ENCODE data around the gene ACTL6B.
A peak's percentile ranks its signal among the peaks of the same experiment; 100 is the strongest.

The ACTL6B gene

GRCh38 chr7:100626530-100627237 lies 29.6 kb downstream of the ACTL6B start:
- DNase-seq, result peak; percentile 77

- DNase-seq, result no peak
Observed at GRCh38 chr7:100626055-100626454, 30.2 kb downstream of the ACTL6B start.

- no peak for DNase-seq
Observed at GRCh38 chr7:100623951-100624824, 32.1 kb downstream of the ACTL6B start.

GRCh38 chr7:100621554-100621953 lies 34.7 kb downstream of the ACTL6B start:
- DNase-seq, result no peak

- no peak for DNase-seq
Observed at GRCh38 chr7:100620804-100621203, 35.4 kb downstream of the ACTL6B start.

GRCh38 chr7:100620239-100620638 lies 36.0 kb downstream of the ACTL6B start:
- no peak for DNase-seq

GRCh38 chr7:100614308-100614861 lies 41.9 kb downstream of the ACTL6B start:
- no peak for DNase-seq

- no peak for DNase-seq
Observed at GRCh38 chr7:100613412-100614175, 42.7 kb downstream of the ACTL6B start.

- no peak for DNase-seq
Observed at GRCh38 chr7:100612730-100613390, 43.4 kb downstream of the ACTL6B start.

GRCh38 chr7:100611983-100612729 lies 44.1 kb downstream of the ACTL6B start, which contains the start of gene MOSPD3:
Gene MOSPD3, plus strand, starts transcription at chr7:100612540. Its CDS starts 252 bp downstream, at chr7:100612792.
- peak; percentile 99 for DNase-seq

GRCh38 chr7:100609958-100610357 lies 46.3 kb downstream of the ACTL6B start:
- no peak for DNase-seq

GRCh38 chr7:100607111-100607510 lies 49.1 kb downstream of the ACTL6B start:
- no peak for DNase-seq

- DNase-seq, result no peak
Observed at GRCh38 chr7:100606313-100606712, 49.9 kb downstream of the ACTL6B start.

GRCh38 chr7:100604976-100605911 lies 51.0 kb downstream of the ACTL6B start:
- peak; percentile 47 for DNase-seq

- peak; percentile 67 for DNase-seq
Observed at GRCh38 chr7:100604028-100604975, 51.9 kb downstream of the ACTL6B start.

- DNase-seq, result no peak
Observed at GRCh38 chr7:100603726-100604027, 52.6 kb downstream of the ACTL6B start.

GRCh38 chr7:100602889-100603725 lies 53.1 kb downstream of the ACTL6B start:
- DNase-seq, result no peak

GRCh38 chr7:100600730-100601038 lies 55.6 kb downstream of the ACTL6B start:
- DNase-seq, result no peak
